Suprapubic skin (tissue), 4 donors: ENCODE measurements around the gene NCAPH2.

Source experiments
- POLR2A ChIP-seq, 2 donors: fragments of 450-650 bp; IDR thresholded peaks; one replicate each; pipeline ENCODE4 v1.6.1; 2017; ENCODE audit warnings: antibody characterized with exemption in 2 of 2, mild to moderate bottlenecking in 2 of 2, moderate library complexity in 2 of 2
- POLR2AphosphoS5 ChIP-seq, 3 donors: sonication (generic); formaldehyde crosslinking; IDR thresholded peaks; one replicate each; pipeline ENCODE4 v1.6.1; 2017; ENCODE audit warnings: antibody characterized with exemption in 3 of 3
- TF ChIP-seq, protein P1 (sequence below), 2 donors: fragments of 200-600 bp in 1 of 2; fragments of 450-650 bp in 1 of 2; sonication (generic) in 1 of 2; IDR thresholded peaks; one replicate each; pipeline ENCODE4 v1.5.1; 2016 to 2019; ENCODE audit warnings: antibody characterized with exemption in 2 of 2, mild to moderate bottlenecking in 1 of 2, moderate library complexity in 1 of 2

DNA sequence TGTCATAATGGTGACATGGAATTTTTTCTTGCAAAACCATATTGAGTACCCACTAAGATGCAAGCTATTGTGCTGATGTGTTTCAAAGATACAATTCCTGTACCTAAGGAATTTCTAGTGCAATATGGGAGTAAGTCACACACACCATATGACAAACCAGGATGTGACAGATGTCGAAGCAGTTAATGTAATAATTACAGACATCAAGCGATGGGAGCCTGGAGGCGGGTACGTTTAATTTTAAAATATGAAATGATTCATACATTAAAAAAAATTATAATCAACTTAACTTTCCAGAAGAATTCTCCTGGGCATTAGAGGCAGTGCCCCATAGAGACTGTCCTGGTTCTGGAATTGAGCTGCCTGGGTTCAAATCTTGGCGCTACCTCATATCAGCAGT is 48.7 kb downstream of the NCAPH2 start:
- TF ChIP-seq POLR2AphosphoS5 (IDR thresholded peaks at IDR 0.05) = no peak
- TF ChIP-seq POLR2A (IDR thresholded peaks at IDR 0.05) = no peak
- TF ChIP-seq, protein P1, sequence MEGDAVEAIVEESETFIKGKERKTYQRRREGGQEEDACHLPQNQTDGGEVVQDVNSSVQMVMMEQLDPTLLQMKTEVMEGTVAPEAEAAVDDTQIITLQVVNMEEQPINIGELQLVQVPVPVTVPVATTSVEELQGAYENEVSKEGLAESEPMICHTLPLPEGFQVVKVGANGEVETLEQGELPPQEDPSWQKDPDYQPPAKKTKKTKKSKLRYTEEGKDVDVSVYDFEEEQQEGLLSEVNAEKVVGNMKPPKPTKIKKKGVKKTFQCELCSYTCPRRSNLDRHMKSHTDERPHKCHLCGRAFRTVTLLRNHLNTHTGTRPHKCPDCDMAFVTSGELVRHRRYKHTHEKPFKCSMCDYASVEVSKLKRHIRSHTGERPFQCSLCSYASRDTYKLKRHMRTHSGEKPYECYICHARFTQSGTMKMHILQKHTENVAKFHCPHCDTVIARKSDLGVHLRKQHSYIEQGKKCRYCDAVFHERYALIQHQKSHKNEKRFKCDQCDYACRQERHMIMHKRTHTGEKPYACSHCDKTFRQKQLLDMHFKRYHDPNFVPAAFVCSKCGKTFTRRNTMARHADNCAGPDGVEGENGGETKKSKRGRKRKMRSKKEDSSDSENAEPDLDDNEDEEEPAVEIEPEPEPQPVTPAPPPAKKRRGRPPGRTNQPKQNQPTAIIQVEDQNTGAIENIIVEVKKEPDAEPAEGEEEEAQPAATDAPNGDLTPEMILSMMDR (IDR thresholded peaks at IDR 0.05) = no peak
